HCT116 (cell line): ENCODE measurements around the gene ANGPTL5. TPM values are rescaled to one million over a fixed set of nuclear protein-coding genes. Genes with fewer than 3 reads are reported as not detected.
A peak's percentile ranks its signal among the peaks of the same experiment; 100 is the strongest.

Experiments used
- ATAC-seq: fragments of 200-7000 bp; cut with Tn5 transposase; 2 replicates; pipeline ENCODE4 v1.9.1; 2020; ENCODE audit warnings: mild to moderate bottlenecking, moderate library complexity
- BruUV-seq: library from RNA; stranded (reverse); fragments of 400-500 nt; replicated peaks from 2 replicates; lab custom pipeline; 2021; lab: Mats Ljungman, UMichigan
- CTCF ChIA-PET: fragments of 300-600 bp; sonication (Branson Sonifier 250); formaldehyde crosslinking; loops from one replicate; lab custom pipeline; 2021; ENCODE audit warnings: antibody characterized with exemption; lab: Charles Lee
- POLR2A ChIA-PET: fragments of 300-600, 350-600 bp; sonication (Branson Sonifier 250); formaldehyde crosslinking; loops from one replicate; lab custom pipeline; 2021; ENCODE audit warnings: antibody characterized with exemption; lab: Charles Lee
- RAD21 ChIA-PET, 2 experiments: fragments of 300-600 bp; sonication (Branson Sonifier 250); formaldehyde crosslinking; loops; one replicate each; lab custom pipeline; 2023; ENCODE audit warnings: low total read pairs in 2 of 2; ENCODE audit not compliant: uncharacterized antibody in 2 of 2, unreplicated experiment in 2 of 2, low non-redundant PET in 1 of 2; lab: Charles Lee
- DNase-seq: peaks from one replicate; pipeline ENCODE4 v3.0.0-alpha.2; 2010; ENCODE audit warnings: low read depth, low spot score
- H2AFZ ChIP-seq: fragments of 200-600 bp; shearing (Covaris generic), sonication (generic); 2 replicates; pipeline ENCODE4 v1.6.1; 2017; ENCODE audit warnings: low read depth, mixed run types, mixed read lengths, antibody characterized with exemption, low read length; ENCODE audit not compliant: poor library complexity, severe bottlenecking
- H3K27ac ChIP-seq: 2 replicates; pipeline ENCODE4 v1.5.1; 2012; ENCODE audit warnings: low read depth, low read length
- H3K27me3 ChIP-seq: fragments of 200-600 bp; sonication (generic); 2 replicates; pipeline ENCODE4 v1.6.1; 2016; ENCODE audit warnings: mixed run types, low read length, mixed read lengths; ENCODE audit not compliant: insufficient read depth
- H3K36me3 ChIP-seq, 2 experiments: fragments of 200-500 bp in 1 of 2; fragments of 200-600 bp in 1 of 2; sonication (Bioruptor generic) in 1 of 2; sonication (generic) in 1 of 2; 2 replicates each; pipeline versions ENCODE4 v1.5.1 to v1.6.1; 2014 to 2016; ENCODE audit warnings: low read length in 2 of 2, inconsistent platforms in 1 of 2, mixed read lengths in 1 of 2, mixed run types in 1 of 2; ENCODE audit not compliant: insufficient read depth in 2 of 2, control insufficient read depth in 1 of 2
- H3K4me1 ChIP-seq, 2 experiments: fragments of 200-600 bp in 1 of 2; sonication (generic) in 1 of 2; 2 replicates each; pipeline versions ENCODE4 v1.5.1 to v1.6.1; 2012 to 2017; ENCODE audit warnings: low read length in 2 of 2, inconsistent platforms in 1 of 2, mild to moderate bottlenecking in 1 of 2, mixed read lengths in 1 of 2, mixed run types in 1 of 2, moderate library complexity in 1 of 2; ENCODE audit not compliant: insufficient read depth in 2 of 2, control insufficient read depth in 1 of 2
- H3K4me2 ChIP-seq: fragments of 200-600 bp; sonication (generic); 2 replicates; pipeline ENCODE4 v1.6.1; 2017; ENCODE audit warnings: mixed run types, low read length, mixed read lengths
- H3K4me3 ChIP-seq, 2 experiments: fragments of 200-600 bp in 1 of 2; sonication (generic) in 1 of 2; replicated peaks in 1 of 2; 2 replicates each; pipeline ENCODE4 v1.5.1; 2011 to 2016; ENCODE audit warnings: low read length in 2 of 2, control low read depth in 1 of 2, low read depth in 1 of 2, mild to moderate bottlenecking in 1 of 2, mixed read lengths in 1 of 2, mixed run types in 1 of 2
- H3K79me2 ChIP-seq: fragments of 200-600 bp; sonication (generic); 2 replicates; pipeline ENCODE4 v1.6.1; 2017; ENCODE audit warnings: mild to moderate bottlenecking, mixed run types, low read length, moderate library complexity, mixed read lengths; ENCODE audit not compliant: insufficient read depth
- H3K9ac ChIP-seq: fragments of 200-600 bp; sonication (generic); 2 replicates; pipeline ENCODE4 v1.6.1; 2016; ENCODE audit warnings: low read length, mixed read lengths
- H3K9me2 ChIP-seq: fragments of 200-600 bp; sonication (generic), shearing (Covaris generic); 2 replicates; pipeline ENCODE4 v1.6.1; 2017; ENCODE audit warnings: mixed run types, mild to moderate bottlenecking, moderate library complexity; ENCODE audit not compliant: insufficient read depth
- H3K9me3 ChIP-seq, 2 experiments: fragments of 200-500 bp in 1 of 2; fragments of 200-600 bp in 1 of 2; sonication (Bioruptor generic) in 1 of 2; sonication (generic) in 1 of 2; 2 replicates each; pipeline ENCODE4 v1.6.1; 2014 to 2017; ENCODE audit warnings: low read length in 2 of 2, mixed read lengths in 2 of 2, inconsistent platforms in 1 of 2, low read depth in 1 of 2, mild to moderate bottlenecking in 1 of 2, mixed run types in 1 of 2, moderate library complexity in 1 of 2; ENCODE audit not compliant: control insufficient read depth in 1 of 2, insufficient read depth in 1 of 2
- H4K20me1 ChIP-seq: fragments of 200-600 bp; sonication (generic), shearing (Covaris generic); 2 replicates; pipeline ENCODE4 v1.6.1; 2017; ENCODE audit warnings: mixed run types, mild to moderate bottlenecking, moderate library complexity; ENCODE audit not compliant: insufficient read depth
- CEBPB ChIP-seq: IDR thresholded peaks from 2 replicates; pipeline ENCODE4 v1.6.1; 2012; ENCODE audit warnings: low read depth
- EGR1 ChIP-seq: IDR thresholded peaks from 2 replicates; pipeline ENCODE4 v1.6.1; 2012; ENCODE audit warnings: low read depth
- ELF1 ChIP-seq: IDR thresholded peaks from 2 replicates; pipeline ENCODE4 v1.6.1; 2012; ENCODE audit warnings: low read depth, borderline replicate concordance
- EZH2 ChIP-seq: fragments of 200-600 bp; sonication (generic); IDR thresholded peaks from 2 replicates; pipeline ENCODE4 v1.6.1; 2017; ENCODE audit warnings: antibody characterized with exemption, mixed run types
- EZH2phosphoT487 ChIP-seq: fragments of 200-600 bp; IDR thresholded peaks from 2 replicates; pipeline ENCODE4 v1.6.1; 2018; ENCODE audit warnings: antibody characterized with exemption, borderline replicate concordance
- FOSL1 ChIP-seq: IDR thresholded peaks from 2 replicates; pipeline ENCODE4 v1.6.1; 2012; ENCODE audit warnings: low read depth
- MAX ChIP-seq: IDR thresholded peaks from 2 replicates; pipeline ENCODE4 v1.6.1; 2012
- POLR2A ChIP-seq: IDR thresholded peaks from 2 replicates; pipeline ENCODE4 v1.7.0; 2011; ENCODE audit warnings: borderline replicate concordance; ENCODE audit not compliant: insufficient read depth, insufficient read length; ENCODE audit errors: extremely low read depth
- POLR2AphosphoS5 ChIP-seq: IDR thresholded peaks from 2 replicates; pipeline ENCODE4 v1.6.1; 2011; ENCODE audit warnings: mild to moderate bottlenecking, low read depth, low read length, moderate library complexity
- RAD21 ChIP-seq: IDR thresholded peaks from 2 replicates; pipeline ENCODE4 v1.6.1; 2012; ENCODE audit warnings: low read depth, mild to moderate bottlenecking
- SIN3A ChIP-seq: IDR thresholded peaks from 2 replicates; pipeline ENCODE4 v1.6.1; 2012; ENCODE audit warnings: low read depth
- SP1 ChIP-seq: IDR thresholded peaks from 2 replicates; pipeline ENCODE4 v1.6.1; 2012; ENCODE audit warnings: low read depth
- SRF ChIP-seq: IDR thresholded peaks from 2 replicates; pipeline ENCODE4 v1.6.1; 2012; ENCODE audit warnings: low read depth
- YY1 ChIP-seq: IDR thresholded peaks from 2 replicates; pipeline ENCODE4 v1.6.1; 2011; ENCODE audit warnings: low read length, low read depth, moderate library complexity, mild to moderate bottlenecking; ENCODE audit not compliant: insufficient replicate concordance; ENCODE audit errors: extremely low read depth
- ZFX ChIP-seq: fragments of 450-650 bp; IDR thresholded peaks from 2 replicates; pipeline ENCODE4 v1.6.1; 2017
- intact Hi-C: fragments of 100-400 bp; cut with micrococcal nuclease; formaldehyde crosslinking; loops from 2 replicates; pipeline ENCODE4 v1.10.0; 2022
- total RNA-seq: library from RNA; stranded (reverse); gene quantifications from one replicate; pipeline ENCODE4 v1.2.1, GENCODE V29; 2021; ENCODE audit not compliant: unreplicated experiment
- TF ChIP-seq, protein P1 (sequence below): IDR thresholded peaks from 2 replicates; pipeline ENCODE4 v1.6.1; 2011; ENCODE audit warnings: mild to moderate bottlenecking, low read length, moderate library complexity; ENCODE audit not compliant: insufficient replicate concordance; ENCODE audit errors: extremely low read depth
- TF ChIP-seq, protein P2 (sequence below): IDR thresholded peaks from 2 replicates; pipeline ENCODE4 v1.6.1; 2012
- TF ChIP-seq, protein P3 (sequence below): IDR thresholded peaks from 2 replicates; pipeline ENCODE4 v1.6.1; 2012; ENCODE audit warnings: low read depth
- TF ChIP-seq, protein P4 (sequence below), 3 experiments: fragments of 200-600 bp in 1 of 3; sonication (generic) in 1 of 3; IDR thresholded peaks in 2 of 3; conservative IDR thresholded peaks in 1 of 3; 2 replicates each; pipeline ENCODE4 v1.5.1; 2012 to 2017; ENCODE audit warnings: low read depth in 2 of 3, low read length in 2 of 3, antibody characterized with exemption in 1 of 3, borderline replicate concordance in 1 of 3, control low read depth in 1 of 3, mild to moderate bottlenecking in 1 of 3, mixed read lengths in 1 of 3, mixed run types in 1 of 3, moderate library complexity in 1 of 3; ENCODE audit not compliant: insufficient read depth in 1 of 3

ANGPTL5 gene
- total RNA-seq, 1 experiment from 2014 or later = not detected

DNA sequence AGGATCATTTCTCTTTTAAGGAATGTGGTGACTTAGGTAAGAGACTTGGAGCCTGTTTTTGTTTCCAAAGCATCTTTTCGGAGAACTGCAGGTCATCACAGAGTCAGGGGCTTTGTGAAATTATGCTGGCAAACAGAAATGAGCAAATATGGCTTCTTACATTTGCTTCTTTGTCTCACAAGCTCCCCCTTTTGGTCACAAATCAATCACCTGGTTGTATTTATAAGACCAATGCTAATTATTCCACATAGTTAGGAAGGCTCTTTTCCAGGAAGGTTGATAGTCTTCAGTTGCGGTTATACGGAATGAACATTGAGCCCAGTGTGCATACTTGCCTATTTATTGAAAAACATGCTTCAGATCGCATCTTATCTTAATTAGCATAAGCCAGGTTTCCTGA lies 36.1 kb downstream of the ANGPTL5 start:
- Histone ChIP-seq H4K20me1 (no peaks in the 10 kb centered on the region), H3K4me3 (no peak overlapping the region), H3K4me1 (0 out of 4 replicates have a peak, but pooled peaks cover 0 to 6% of the 10 kb centered on the region in 2 experiments), H3K9ac (no peak overlapping the region), H2AFZ (peak overlapping the region; percentile 96), H3K9me3 (no peaks in the 10 kb centered on the region), H3K9me2 (no peaks in the 10 kb centered on the region), H3K4me2 (no peak overlapping the region), H3K27me3 (no peaks in the 10 kb centered on the region), H3K27ac (no peak overlapping the region), H3K79me2 (no peaks in the 10 kb centered on the region), H3K36me3 (no peaks in the 10 kb centered on the region)
- ChIA-PET POLR2A (no interaction called here), RAD21 (interaction anchor here in 1 of 2 experiments (1.0 kb wide), 1 partner anchor 127 kb away, joined by 3 read pairs; no protein-coding TSS in a partner anchor), CTCF (interaction anchor here (0.6 to 2.5 kb wide), 7 partner anchors 8 to 128 kb away, joined by 3 to 18 read pairs (median 3); partner anchors contain the start of gene CEP126)
- no TSS peak for BruUV-seq
- intact Hi-C loops = no loop called here
- peak; percentile 86 for ATAC-seq
- TF ChIP-seq POLR2AphosphoS5 = no peak
- TF ChIP-seq, protein P1, sequence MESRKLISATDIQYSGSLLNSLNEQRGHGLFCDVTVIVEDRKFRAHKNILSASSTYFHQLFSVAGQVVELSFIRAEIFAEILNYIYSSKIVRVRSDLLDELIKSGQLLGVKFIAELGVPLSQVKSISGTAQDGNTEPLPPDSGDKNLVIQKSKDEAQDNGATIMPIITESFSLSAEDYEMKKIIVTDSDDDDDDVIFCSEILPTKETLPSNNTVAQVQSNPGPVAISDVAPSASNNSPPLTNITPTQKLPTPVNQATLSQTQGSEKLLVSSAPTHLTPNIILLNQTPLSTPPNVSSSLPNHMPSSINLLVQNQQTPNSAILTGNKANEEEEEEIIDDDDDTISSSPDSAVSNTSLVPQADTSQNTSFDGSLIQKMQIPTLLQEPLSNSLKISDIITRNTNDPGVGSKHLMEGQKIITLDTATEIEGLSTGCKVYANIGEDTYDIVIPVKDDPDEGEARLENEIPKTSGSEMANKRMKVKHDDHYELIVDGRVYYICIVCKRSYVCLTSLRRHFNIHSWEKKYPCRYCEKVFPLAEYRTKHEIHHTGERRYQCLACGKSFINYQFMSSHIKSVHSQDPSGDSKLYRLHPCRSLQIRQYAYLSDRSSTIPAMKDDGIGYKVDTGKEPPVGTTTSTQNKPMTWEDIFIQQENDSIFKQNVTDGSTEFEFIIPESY = no peak
- TF ChIP-seq ZFX = no peak
- no peak for TF ChIP-seq CEBPB
- TF ChIP-seq SRF = no peak
- no peak for TF ChIP-seq YY1
- TF ChIP-seq, protein P2, sequence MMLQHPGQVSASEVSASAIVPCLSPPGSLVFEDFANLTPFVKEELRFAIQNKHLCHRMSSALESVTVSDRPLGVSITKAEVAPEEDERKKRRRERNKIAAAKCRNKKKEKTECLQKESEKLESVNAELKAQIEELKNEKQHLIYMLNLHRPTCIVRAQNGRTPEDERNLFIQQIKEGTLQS = no peak
- no peak for TF ChIP-seq SIN3A
- no peak for TF ChIP-seq EGR1
- TF ChIP-seq FOSL1 = peak; percentile 14; the same call in 1 of the 2 replicates
- TF ChIP-seq RAD21 = peak; percentile 46
- TF ChIP-seq MAX = no peak
- no peak for TF ChIP-seq POLR2A
- TF ChIP-seq EZH2phosphoT487 = no peak
- no peak for TF ChIP-seq SP1
- TF ChIP-seq, protein P3, sequence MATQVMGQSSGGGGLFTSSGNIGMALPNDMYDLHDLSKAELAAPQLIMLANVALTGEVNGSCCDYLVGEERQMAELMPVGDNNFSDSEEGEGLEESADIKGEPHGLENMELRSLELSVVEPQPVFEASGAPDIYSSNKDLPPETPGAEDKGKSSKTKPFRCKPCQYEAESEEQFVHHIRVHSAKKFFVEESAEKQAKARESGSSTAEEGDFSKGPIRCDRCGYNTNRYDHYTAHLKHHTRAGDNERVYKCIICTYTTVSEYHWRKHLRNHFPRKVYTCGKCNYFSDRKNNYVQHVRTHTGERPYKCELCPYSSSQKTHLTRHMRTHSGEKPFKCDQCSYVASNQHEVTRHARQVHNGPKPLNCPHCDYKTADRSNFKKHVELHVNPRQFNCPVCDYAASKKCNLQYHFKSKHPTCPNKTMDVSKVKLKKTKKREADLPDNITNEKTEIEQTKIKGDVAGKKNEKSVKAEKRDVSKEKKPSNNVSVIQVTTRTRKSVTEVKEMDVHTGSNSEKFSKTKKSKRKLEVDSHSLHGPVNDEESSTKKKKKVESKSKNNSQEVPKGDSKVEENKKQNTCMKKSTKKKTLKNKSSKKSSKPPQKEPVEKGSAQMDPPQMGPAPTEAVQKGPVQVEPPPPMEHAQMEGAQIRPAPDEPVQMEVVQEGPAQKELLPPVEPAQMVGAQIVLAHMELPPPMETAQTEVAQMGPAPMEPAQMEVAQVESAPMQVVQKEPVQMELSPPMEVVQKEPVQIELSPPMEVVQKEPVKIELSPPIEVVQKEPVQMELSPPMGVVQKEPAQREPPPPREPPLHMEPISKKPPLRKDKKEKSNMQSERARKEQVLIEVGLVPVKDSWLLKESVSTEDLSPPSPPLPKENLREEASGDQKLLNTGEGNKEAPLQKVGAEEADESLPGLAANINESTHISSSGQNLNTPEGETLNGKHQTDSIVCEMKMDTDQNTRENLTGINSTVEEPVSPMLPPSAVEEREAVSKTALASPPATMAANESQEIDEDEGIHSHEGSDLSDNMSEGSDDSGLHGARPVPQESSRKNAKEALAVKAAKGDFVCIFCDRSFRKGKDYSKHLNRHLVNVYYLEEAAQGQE = no peak
- no peak for TF ChIP-seq ELF1
- TF ChIP-seq, protein P4, sequence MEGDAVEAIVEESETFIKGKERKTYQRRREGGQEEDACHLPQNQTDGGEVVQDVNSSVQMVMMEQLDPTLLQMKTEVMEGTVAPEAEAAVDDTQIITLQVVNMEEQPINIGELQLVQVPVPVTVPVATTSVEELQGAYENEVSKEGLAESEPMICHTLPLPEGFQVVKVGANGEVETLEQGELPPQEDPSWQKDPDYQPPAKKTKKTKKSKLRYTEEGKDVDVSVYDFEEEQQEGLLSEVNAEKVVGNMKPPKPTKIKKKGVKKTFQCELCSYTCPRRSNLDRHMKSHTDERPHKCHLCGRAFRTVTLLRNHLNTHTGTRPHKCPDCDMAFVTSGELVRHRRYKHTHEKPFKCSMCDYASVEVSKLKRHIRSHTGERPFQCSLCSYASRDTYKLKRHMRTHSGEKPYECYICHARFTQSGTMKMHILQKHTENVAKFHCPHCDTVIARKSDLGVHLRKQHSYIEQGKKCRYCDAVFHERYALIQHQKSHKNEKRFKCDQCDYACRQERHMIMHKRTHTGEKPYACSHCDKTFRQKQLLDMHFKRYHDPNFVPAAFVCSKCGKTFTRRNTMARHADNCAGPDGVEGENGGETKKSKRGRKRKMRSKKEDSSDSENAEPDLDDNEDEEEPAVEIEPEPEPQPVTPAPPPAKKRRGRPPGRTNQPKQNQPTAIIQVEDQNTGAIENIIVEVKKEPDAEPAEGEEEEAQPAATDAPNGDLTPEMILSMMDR (IDR thresholded peaks at IDR 0.05 in 2 of 3, conservative IDR thresholded peaks at IDR 0.05 in 1 of 3; ENCODE audit: borderline replicate concordance in 1 of 3, insufficient read depth in 1 of 3, low read depth in 2 of 3, low read length in 2 of 3) = peak; percentile 35 to 68 (median 50); a peak in 4 of 6 replicates
- TF ChIP-seq EZH2 = no peak
- DNase-seq = peak; percentile 72
